ENCODE results near the gene NABP2.

The NABP2 gene

DNA sequence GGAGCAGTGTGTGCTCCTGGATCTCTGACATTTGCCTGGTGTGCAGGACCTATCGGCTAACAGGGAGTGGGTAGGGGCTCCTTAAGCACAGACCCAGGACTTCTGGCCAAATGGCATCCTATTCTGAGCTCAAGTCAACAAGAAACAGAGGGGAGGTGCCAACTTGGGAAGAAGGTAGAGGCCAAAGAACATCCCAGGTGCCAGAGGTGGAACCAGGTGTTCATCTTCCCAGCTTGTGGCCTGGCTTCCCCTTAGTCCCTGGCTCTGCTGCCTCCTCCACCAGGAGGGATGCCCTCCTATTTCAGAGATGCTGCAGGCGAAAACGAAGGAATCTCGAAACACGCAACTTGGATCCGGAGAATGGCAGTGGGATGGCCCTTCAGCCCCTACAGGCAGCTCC lies 11.9 kb downstream of the NABP2 start:
- in situ Hi-C loops (cut with HindIII; ENCODE audit: low pct_ligation_motif_present, low pct_unique_long_range_greater_than_20kb, low sequenced_read_pairs) = no loop called here
- DNase-seq = no peak

DNA sequence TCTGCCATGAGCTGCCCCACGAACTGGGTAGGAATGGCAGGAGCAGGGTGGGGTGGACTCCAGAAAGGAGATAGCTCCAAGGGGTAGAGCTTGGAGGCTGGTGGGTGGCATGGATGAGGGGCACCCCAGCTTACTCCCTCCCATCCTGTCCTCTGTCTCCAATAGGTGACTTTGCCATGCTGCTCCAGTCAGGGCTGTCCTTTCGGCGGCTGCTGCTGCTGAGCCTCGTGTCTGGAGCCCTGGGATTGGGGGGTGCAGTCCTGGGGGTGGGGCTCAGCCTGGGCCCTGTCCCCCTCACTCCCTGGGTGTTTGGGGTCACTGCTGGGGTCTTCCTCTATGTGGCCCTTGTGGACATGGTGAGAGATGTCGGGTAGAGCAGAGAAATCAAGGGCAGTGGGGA lies 12.8 kb downstream of the NABP2 start:
- no peak for DNase-seq
- in situ Hi-C loops (cut with HindIII; ENCODE audit: low pct_ligation_motif_present, low pct_unique_long_range_greater_than_20kb, low sequenced_read_pairs) = no loop called here

DNA sequence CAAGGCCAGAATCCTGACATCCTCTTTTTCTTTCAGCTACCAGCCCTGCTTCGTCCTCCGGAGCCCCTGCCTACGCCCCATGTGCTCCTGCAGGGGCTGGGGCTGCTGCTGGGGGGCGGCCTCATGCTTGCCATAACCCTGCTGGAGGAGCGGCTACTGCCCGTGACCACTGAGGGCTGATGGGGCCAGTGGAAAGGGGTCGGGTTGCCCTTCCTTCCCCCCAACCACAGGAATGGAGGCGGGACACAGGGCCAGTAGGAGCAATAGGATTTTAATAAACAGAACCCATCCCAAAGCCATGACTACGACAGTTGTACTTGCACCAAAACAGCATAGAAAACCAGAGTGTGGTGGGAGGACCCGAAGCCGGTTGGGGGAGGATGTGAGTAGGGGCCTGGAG lies 13.4 kb downstream of the NABP2 start:
- no peak for DNase-seq
- in situ Hi-C loops (cut with HindIII; ENCODE audit: low pct_ligation_motif_present, low pct_unique_long_range_greater_than_20kb, low sequenced_read_pairs) = no loop called here

DNA sequence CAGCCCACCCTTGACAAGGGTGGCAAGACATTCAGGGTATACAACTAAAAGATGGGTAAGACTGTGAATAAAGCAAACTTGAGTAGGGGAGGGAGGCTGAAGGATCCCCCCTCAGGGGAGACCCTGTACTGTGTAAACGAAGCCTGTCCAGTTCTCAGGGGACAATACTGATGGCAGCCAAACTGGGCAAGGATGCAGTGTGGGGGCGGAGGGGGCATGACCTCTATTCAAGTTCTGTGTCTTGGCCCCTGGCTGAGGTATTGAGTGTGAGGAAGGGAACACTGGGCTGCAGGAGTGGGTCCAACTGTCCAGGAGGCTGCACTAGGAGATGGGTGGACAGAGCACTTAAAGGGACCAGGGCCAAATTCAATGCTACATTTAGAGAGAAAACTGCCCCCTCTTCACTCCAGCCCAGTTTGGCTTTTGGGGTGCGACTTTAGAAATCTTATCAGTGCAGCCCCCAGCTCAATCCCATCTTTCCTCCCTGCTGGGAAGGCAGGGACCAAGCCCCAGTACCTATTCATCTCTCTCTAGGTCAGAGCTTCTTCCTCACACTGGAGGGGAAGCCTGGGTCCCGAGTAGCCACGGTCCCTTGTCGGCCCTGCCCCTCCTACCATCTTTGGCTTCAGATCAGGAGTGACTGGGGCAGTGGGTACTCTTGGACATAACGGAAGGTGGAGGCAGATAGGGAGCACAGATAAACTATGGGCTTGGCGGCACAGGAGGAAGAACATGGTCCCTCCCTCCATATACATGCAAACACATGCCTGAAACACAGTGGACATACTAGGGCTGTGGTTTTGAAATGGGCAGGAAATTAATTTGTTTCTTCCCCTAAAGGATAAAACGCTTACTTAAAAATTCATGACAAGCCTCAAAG lies 17.5 kb downstream of the NABP2 start:
- in situ Hi-C loops (cut with HindIII; ENCODE audit: low pct_ligation_motif_present, low pct_unique_long_range_greater_than_20kb, low sequenced_read_pairs) = no loop called here
- no peak for DNase-seq

DNA sequence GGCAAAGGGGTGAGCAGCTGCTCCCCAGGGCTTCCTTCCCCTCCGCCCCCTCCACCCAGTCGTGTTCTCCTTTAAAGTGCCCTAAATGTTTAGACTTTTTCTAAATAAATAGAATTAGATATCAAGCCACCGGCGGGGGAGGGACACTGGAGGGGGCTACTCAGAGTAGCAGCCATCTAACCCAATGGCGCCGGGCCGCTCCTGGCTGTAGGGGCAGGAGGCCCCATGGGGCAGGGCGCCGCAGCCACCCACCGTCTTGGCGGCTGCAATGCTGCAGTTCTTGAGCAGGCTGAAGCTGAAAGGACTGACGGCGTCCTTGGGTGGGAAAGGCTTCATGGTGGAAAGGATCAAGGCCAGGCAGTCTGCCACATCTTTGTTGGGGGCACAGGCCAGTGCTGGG lies 18.8 kb downstream of the NABP2 start:
- in situ Hi-C loops (cut with HindIII; ENCODE audit: low pct_ligation_motif_present, low pct_unique_long_range_greater_than_20kb, low sequenced_read_pairs) = no loop called here
- DNase-seq = no peak

DNA sequence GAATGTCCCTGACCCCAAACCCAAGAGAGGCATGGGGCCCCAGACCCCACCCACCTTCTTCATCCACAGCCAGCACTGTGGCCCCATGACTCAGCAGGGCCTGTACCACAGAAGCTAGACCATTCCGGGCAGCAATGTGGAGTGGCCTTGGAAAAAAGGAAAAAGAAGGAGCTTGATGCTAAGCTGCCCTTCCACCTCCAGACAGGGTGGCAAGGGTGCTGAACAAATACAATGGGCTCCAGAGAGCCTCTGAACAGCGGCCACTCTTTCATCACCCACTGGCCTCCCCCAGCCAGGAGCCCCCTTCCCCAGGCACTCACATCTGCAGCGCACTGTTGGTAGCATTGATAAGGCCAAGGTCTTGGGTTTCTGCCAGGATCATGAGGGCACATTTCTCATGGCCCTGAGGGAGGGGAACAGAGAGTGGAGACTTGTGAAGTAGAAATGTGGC lies 19.6 kb downstream of the NABP2 start:
- DNase-seq = no peak
- in situ Hi-C loops (cut with HindIII; ENCODE audit: low pct_ligation_motif_present, low pct_unique_long_range_greater_than_20kb, low sequenced_read_pairs) = no loop called here

DNA sequence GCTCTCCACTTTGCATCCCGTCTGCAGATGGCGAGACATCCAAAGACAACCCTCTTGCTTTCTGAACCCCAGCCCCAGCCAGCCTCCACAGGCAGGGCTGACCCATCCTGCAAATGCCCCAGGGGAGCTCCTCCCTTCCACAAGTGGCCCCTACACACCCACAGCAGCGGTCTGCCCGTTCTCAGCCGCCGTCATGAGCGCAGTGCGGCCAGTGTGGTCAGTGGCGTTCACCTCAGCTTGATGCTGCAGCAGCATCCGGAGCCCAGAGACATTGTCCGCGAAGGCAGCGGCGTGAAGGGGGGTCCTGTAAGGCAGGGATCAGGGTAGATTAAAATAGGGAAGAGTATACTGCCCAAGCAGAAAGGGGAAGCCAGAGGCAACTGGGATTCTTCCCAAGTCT lies 20.4 kb downstream of the NABP2 start:
- in situ Hi-C loops (cut with HindIII; ENCODE audit: low pct_ligation_motif_present, low pct_unique_long_range_greater_than_20kb, low sequenced_read_pairs) = no loop called here
- DNase-seq = no peak

DNA sequence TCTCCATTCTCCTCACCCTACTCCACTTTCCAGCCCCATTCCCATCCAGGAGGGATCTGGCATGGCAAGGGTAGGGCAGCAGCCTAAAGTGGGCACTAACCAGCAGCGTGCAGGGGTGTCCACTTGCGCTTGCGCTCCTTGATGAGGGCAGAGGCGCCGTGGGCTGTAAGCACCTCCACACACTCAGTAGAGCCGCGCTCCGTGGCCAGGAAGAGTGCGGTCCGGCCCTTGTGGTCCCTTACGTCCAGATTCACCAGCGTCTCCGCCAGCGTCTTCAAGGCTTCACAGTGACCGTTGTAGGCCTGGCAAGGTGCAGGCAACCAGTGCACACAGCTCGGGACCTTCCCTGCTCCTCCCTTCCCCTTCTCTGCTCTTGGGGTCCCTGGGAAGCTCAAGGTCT lies 23.8 kb downstream of the NABP2 start:
- DNase-seq = no peak
- in situ Hi-C loops (cut with HindIII; ENCODE audit: low pct_ligation_motif_present, low pct_unique_long_range_greater_than_20kb, low sequenced_read_pairs) = no loop called here

DNA sequence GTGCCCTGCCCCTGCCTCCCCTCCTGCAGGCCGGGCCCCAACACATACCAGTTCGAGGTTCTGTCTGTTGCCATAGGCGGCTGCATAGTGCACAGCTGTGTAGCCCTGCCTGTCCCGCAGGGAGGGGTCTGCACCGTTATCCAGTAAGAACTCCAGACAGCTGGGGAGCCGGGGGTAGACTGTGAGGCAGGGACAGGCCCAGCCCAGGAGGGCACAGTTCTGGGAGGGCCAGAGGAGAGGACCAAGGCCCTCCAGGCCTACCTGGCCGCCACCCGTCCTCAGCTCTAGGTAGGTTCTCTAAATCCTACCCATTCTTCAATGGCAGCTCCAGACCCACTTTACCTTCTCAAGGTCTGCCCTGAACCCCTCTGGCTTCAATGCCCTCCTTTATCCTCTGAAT lies 24.6 kb downstream of the NABP2 start:
- DNase-seq = no peak
- in situ Hi-C loops (cut with HindIII; ENCODE audit: low pct_ligation_motif_present, low pct_unique_long_range_greater_than_20kb, low sequenced_read_pairs) = no loop called here

DNA sequence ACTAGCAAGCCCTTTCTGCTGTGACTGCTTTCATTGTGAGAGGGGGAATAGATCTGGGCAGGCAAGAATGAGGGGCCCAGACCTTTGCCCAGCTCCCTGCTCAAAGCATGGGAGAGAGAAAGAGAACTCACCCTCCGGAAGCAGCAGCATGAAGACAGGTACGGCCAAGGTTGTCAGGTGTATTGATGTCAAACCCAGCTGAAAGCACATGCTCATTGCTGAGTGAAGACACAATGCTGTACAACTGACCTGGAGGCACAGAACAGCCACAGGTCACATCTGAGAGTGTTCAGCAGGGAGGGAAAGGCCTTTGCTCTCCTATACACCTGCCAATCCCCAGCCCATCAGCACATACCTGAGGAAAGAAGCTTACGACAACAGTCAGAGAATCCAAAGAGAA lies 28.5 kb downstream of the NABP2 start:
- in situ Hi-C loops (cut with HindIII; ENCODE audit: low pct_ligation_motif_present, low pct_unique_long_range_greater_than_20kb, low sequenced_read_pairs) = no loop called here
- no peak for DNase-seq

DNA sequence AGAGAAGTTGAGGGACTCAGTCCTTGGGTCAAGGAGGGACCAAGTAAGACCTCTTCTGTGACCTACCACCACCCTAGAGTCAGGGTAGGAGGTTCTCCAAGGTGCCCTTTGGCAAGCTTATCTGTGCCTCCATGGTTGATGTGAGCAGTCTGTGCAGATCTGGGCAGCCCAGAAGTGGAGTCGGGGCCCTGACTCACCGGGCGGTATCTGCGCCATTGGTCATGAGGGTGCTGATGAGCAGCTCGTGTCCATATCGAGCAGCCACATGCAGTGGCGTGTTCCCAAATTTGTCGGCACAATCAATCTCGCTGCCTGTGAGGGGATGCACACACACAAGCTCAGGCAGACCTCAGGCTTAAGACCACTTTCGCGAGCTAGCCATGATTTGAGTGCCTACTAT lies 28.9 kb downstream of the NABP2 start:
- no peak for DNase-seq
- in situ Hi-C loops (cut with HindIII; ENCODE audit: low pct_ligation_motif_present, low pct_unique_long_range_greater_than_20kb, low sequenced_read_pairs) = no loop called here

DNA sequence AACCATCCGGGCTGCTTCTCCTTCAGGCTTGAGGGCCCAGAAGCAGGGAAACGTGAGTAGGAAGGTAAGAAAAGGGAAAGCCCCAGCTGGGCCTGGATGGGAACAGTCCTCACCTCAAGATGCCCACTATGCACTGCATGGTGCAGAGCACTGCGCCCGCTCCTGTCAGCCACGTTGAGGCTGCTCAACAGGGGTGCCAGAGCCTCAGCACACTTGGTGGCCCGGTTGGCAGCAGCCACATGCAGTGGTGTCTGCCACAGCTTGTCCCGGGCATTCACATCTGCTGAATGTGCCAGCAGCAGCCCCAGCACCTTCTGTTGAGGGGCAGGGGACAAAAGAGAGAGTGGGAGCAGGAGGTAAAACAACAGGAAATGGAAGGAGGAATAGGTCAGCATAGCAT lies 31.5 kb downstream of the NABP2 start:
- in situ Hi-C loops (cut with HindIII; ENCODE audit: low pct_ligation_motif_present, low pct_unique_long_range_greater_than_20kb, low sequenced_read_pairs) = no loop called here
- no peak for DNase-seq

DNA sequence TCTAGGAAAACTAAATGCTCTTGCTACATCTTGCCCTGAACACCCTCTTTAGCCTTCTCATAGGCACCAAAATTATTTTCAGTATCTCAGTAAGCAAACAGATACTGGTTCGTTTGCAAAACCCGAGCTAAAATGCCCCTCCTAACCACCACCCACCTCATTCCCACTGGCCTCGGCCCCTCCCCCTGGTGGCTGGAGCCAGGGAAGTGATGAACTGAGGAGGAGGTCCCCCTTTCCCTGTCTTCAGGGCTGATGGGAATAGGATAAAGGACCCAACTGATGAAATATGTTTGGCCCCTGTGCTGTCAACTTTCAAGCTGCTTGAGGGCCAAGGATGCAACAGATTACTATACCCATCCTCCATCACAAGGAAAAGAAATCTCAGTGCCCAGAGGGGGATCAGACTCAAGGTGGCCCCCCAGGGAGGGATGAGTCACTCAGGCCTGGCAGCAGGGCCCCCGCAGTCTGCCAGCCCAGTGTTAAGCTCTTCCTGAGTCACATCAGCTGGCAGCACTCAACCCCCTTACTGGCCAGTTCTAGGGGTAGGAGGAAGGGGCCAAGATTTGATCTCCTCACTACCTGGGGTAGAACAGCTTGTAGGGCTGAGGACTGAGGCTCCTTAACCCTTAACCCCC lies 32.3 kb downstream of the NABP2 start:
- DNase-seq = peak; percentile 36
- in situ Hi-C loops (cut with HindIII; ENCODE audit: low pct_ligation_motif_present, low pct_unique_long_range_greater_than_20kb, low sequenced_read_pairs) = no loop called here

DNA sequence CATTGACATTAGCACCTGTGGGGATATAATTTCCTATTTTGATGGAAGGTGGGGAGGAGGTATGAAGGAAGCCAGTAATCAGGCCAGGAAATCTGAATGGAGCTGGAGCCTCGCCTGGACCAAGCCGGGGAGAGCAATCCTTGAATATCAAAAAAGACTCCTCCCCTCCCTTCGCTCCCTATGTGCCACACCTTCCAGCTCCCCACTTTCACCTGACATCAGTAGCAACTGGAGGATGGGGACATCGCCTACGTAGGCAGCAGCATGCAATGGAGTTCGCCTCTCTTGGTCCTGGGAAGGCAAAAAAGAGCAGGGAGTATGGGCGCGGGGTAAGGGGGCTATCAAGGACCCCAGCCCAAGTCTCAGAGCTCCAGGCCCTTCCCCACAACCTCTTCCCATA lies 32.9 kb downstream of the NABP2 start:
- in situ Hi-C loops (cut with HindIII; ENCODE audit: low pct_ligation_motif_present, low pct_unique_long_range_greater_than_20kb, low sequenced_read_pairs) = no loop called here
- no peak for DNase-seq

DNA sequence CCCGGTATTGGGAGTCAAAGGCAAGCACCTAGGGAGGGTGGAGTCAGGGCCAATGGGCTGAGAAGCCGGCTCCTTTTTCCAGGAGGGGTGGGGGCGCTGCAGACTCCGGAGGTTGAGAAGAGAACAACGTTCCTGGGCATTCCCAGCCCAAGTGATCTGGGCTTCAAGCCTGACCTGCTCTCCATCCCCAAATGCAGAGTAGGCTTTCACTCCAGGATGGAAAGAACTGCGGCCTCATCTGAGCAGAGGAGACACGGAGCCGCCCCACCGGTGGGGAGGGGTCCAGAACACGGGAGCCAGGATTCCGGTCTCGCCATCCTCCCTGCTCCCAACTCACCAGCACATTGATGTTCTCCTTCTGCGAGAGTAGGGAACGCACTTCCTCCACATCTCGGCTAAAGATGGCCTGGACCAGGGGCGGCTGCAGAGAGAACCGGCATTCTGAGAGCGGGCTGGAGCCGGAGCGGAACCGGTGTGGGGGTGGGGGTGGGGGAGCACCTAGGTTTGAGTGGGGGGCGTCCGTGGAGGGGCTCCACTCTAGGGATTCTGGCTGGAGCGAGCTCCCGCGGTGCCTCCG lies 33.4 kb downstream of the NABP2 start:
- DNase-seq = peak; percentile 67
- in situ Hi-C loops (cut with HindIII; ENCODE audit: low pct_ligation_motif_present, low pct_unique_long_range_greater_than_20kb, low sequenced_read_pairs) = no loop called here

DNA sequence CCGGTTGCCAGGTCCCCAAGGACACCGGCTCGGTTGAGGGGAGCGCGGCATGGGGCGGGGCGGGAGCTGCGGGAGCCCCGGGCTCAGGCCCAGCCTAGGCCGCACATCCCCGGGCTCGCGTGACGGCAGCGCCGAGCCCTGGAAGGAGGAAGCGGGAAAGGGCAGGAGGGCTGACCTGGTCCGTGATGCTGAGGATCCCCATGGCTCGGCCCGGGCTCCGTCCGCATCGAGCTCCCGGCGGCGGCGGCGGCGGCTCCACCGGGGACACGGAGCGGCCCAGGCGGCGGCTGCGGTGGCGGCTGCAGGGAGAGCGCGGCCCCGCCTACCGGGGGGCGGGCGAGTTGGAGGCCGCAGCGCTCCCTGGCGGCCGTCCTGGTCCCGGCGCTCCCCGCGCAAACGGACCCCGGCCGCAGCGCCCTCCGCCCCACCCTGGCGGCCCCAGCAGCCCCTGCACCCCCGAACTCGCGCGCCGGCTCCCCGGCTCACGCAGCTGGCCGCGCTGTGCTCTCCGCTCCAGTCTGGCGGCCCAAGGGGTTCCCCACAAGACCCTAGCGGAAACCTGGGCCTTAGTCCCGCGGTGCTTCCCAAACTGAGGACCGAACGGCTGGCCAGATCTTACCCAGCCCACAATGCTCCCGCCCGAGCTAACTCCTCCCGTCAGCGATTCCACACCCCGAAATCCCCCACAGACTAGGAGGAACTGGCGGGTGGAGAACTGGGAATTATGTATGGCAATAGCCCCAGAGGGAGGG lies 34.1 kb downstream of the NABP2 start, which contains the start of gene ANKRD52:
TSS of gene ANKRD52 (minus strand) at position 317 of the 752 bp plus-strand sequence. CDS start at position 202, 115 bp downstream.
- peak; percentile 85 for DNase-seq
- in situ Hi-C loops (cut with HindIII; ENCODE audit: low pct_ligation_motif_present, low pct_unique_long_range_greater_than_20kb, low sequenced_read_pairs) = no loop called here

DNA sequence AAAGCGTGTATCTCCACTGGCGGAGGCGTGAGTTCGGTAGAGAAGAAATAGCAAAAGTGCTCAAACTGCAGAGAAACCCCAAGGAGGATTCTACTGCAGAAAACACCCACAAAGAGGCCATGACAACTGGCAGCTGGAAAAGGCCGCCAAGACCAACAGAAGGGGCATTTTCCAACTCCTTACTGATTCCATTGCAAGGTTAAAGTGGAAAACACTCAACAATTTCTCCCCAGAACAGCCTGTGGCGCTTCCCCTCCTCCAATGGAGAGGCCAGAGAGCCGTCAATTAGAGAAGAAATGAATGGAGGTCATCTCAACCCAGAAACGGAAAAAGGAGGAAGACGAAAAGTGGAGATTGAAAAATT lies 34.7 kb downstream of the NABP2 start:
- no peak for DNase-seq
- in situ Hi-C loops (cut with HindIII; ENCODE audit: low pct_ligation_motif_present, low pct_unique_long_range_greater_than_20kb, low sequenced_read_pairs) = no loop called here

DNA sequence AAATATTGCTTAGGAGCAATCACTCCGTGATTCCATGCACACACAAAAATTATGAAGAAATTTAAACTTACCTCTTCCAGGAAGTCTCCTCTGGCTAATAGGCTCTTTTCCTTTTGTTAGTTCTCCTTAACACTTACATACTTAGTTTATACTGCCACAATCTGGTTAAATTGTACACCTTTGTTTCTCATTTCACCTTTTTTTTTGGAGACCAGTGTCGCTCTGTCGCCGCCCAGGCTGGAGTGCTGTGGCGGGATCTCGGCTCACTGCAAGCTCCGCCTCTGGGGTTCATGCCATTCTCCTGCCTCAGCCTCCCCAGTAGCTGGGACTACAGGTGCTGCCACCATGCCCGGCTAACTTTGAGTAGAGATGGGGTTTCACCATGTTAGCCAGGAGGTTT lies 36.2 kb downstream of the NABP2 start:
- no peak for DNase-seq
- in situ Hi-C loops (cut with HindIII; ENCODE audit: low pct_ligation_motif_present, low pct_unique_long_range_greater_than_20kb, low sequenced_read_pairs) = no loop called here

DNA sequence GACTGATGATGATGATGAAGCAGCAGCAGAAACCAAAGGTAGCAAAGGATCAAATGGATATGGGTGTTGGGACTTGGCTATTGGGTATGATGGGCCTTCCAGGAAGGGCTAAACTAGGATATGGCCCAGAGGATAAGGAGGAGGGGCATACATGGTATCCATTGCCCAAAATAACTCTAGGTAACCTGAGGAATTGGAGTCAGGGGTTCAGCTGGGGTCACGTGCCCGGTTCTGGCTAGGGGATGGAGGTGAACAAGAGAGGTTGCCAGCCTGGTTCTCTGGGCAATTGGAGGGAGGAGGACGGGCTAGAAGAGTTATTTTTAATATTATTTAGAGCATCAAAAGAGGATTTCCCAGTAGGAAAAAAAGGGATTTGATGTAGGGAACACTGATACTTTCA lies 36.8 kb downstream of the NABP2 start:
- no peak for DNase-seq
- in situ Hi-C loops (cut with HindIII; ENCODE audit: low pct_ligation_motif_present, low pct_unique_long_range_greater_than_20kb, low sequenced_read_pairs) = no loop called here

Measured in ACHN (cell line).